ENCODE data around the gene ODR4.
"Not testable (repeated sequence)": the region's sequence is repeated elsewhere in the genome, so short reads cannot be mapped to it uniquely, and the experiment has no call there.

ODR4 gene

GRCh38 chr1:186424539-186424938 is 48.9 kb downstream of the ODR4 start:
- DNase-seq, result no peak

DNA sequence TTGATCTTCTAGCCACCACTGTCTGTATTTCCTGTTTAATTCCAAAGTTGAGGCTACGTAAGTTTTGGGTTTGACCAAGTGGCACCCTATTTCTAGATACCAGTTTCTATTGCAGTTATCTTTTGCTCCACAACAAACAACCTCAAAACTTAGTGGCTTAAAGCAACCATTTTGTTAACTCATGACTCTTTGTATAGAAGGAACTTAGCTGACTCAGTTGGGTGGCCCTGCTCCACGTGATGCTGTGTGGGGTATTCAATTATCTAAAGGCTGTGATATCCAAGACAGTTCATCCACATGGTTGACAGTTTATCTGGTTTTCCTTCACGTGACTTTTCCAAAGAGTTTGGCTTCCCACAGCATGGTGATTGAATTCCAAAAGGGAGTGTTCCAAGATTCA is 50.5 kb downstream of the ODR4 start:
- DNase-seq, result no peak

- no peak for DNase-seq
These were observed 53.4 kb downstream of the ODR4 start for GRCh38 chr1:186429017-186429416.

- no peak for DNase-seq
These were observed 59.7 kb downstream of the ODR4 start for GRCh38 chr1:186435336-186435735.

DNA sequence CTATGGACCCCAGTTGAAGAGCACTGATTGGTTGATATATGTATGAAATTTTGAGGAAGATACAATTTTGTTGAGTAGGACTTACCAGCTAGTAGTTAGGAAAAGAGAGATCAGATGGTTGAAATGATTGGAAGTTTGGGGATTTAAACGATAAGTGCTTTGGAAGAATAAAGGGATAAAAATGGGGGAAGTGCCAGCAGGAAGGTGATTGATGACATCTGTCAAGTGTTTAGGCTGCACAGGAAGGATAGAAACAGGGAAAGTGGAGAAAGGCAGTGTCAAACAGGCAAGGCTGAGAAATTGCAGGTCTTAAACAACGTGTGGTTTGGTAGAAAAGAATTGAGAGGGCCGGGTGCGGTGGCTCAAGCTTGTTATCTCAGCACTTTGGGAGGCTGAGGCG is 62.9 kb downstream of the ODR4 start:
- no peak for DNase-seq

GRCh38 chr1:186440584-186440983 is 64.9 kb downstream of the ODR4 start:
- no peak for DNase-seq

GRCh38 chr1:186442651-186443375 is 67.2 kb downstream of the ODR4 start:
- DNase-seq, result no peak

DNA sequence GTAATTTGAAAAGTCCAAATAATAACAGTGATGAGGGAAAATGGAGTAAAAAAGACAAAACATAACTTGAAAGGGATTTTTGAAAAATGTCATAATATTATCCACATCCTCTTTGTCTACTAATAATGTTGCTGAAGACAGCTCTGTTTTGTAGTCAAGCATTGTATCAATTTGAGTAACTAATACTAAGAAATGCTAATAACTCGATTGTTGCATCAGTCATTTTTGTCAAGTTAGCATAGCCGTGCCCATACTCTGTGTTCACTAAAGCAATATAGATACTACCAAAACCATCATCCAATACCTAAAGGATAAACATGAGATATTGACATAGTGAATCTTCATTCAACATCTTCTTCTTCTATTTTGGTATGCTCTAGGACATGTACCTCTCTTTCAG is 68.0 kb downstream of the ODR4 start:
- DNase-seq, result no peak

DNA sequence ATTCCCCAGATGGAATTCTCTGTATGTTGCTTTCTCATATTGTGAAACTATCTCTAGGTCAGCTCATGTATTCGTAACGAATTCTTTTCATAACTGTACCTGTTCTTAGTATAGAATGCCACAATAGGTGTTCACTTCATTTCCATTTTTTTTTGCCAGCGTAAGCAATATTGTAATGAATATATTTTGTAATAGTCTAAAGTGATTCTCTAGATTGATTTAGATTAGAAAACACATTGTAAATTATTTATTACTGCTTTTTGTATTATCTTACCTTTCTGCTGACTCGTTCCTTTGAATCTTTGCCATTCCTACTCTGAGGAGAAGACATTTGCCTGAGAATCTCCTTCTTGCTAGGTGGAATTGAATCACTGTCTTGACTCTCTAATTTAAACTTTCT is 70.5 kb downstream of the ODR4 start:
- DNase-seq, result no peak

- no peak for DNase-seq
These were observed 79.3 kb downstream of the ODR4 start for GRCh38 chr1:186454981-186455380.

DNA sequence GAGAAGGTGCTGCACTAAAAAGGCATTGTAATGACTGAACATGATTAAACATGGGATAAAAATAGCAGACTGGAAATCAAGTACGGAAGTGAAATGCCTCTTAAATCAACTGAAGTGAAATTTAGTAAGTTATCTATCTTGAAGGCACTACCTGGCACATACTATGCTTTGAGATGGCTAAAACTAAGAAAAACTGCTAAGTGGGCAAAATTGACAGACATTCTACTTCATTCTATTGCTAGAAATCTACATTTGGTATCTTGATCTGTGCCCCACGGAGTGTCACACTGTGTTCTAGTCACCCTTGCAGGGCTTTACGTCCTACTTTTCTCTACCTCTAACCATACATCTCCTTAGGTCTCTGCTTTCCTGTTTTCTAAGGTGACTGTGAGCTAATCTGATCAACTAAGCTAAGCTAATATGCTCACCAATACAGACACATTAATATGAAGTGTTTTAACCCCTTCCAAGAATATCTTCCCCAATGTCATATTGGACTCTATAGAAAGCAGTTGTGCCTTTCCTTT is 81.2 kb downstream of the ODR4 start:
- DNase-seq, result no peak

- DNase-seq, result not testable (repeated sequence)
These were observed 83.5 kb downstream of the ODR4 start for GRCh38 chr1:186459161-186459560.

- no peak for DNase-seq
These were observed 85.4 kb downstream of the ODR4 start, which contains the start of gene PDC for GRCh38 chr1:186461014-186461413. Gene PDC, minus strand, starts transcription at chr1:186461114. Its CDS starts 11,655 bp downstream, at chr1:186449459.

DNA sequence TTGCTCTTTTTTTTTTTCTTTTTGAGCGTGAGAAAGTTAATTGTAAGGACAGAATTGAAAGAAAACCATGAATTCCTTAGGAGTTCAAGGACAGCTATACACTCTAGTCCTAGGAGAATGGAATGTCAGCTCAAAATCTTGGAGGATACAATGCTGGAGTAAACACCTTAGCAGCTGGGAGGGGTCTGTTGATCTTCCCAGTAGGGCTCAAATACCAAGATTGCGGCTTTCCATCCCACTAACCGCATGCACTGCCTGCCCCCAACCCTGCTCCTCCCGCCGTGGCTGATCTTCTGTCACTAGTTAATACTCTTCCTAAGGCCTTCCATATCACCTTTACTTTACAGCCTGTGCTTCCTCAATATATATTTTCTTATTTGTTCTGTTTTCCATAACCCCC is 87.9 kb downstream of the ODR4 start:
- no peak for DNase-seq

GRCh38 chr1:186463926-186464325 is 88.3 kb downstream of the ODR4 start:
- DNase-seq, result no peak

- not testable (repeated sequence) for DNase-seq
These were observed 89.9 kb downstream of the ODR4 start for GRCh38 chr1:186465491-186465890.

- no peak for DNase-seq
These were observed 90.3 kb downstream of the ODR4 start for GRCh38 chr1:186465946-186466345.

Measured in NCI-H446 treated with DMSO at 0.1 percent for 48 hours (cell line).